CD4-positive, alpha-beta memory T cell (primary cell): Measurements from ENCODE around the gene CDK2AP2. TPM values are rescaled to one million over a fixed set of nuclear protein-coding genes. Genes with fewer than 3 reads are reported as not detected.
A peak's percentile ranks its signal among the peaks of the same experiment; 100 is the strongest.

Experiments
- CTCF ChIA-PET: fragments of 350-600 bp; sonication (Branson Sonifier 250); formaldehyde crosslinking; loops from one replicate; lab custom pipeline; 2021; ENCODE audit warnings: inconsistent platforms; ENCODE audit not compliant: partially characterized antibody; lab: Charles Lee
- POLR2A ChIA-PET: fragments of 350-600 bp; sonication (Branson Sonifier 250); formaldehyde crosslinking; loops from one replicate; lab custom pipeline; 2021; ENCODE audit not compliant: partially characterized antibody; lab: Charles Lee
- DNase-seq, 5 donors: peaks; one replicate each; pipeline versions ENCODE4 v3.0.0 to v3.0.0-alpha.2; 2020 to 2022; ENCODE audit warnings: mixed read lengths in 1 of 5
- H3K27ac ChIP-seq: one replicate; pipeline ENCODE4 v1.7.0; 2013; ENCODE audit warnings: low read depth, low read length
- H3K27me3 ChIP-seq: 2 replicates; pipeline ENCODE4 v1.7.0; 2013; ENCODE audit warnings: mild to moderate bottlenecking, low read length, moderate library complexity; ENCODE audit not compliant: insufficient read depth
- H3K36me3 ChIP-seq: 2 replicates; pipeline ENCODE4 v1.7.0; 2013; ENCODE audit warnings: mild to moderate bottlenecking, low read length, moderate library complexity; ENCODE audit not compliant: insufficient read depth
- H3K4me1 ChIP-seq: 2 replicates; pipeline ENCODE4 v1.7.0; 2013; ENCODE audit warnings: mild to moderate bottlenecking, low read length, moderate library complexity; ENCODE audit not compliant: insufficient read depth
- H3K4me3 ChIP-seq, 2 donors: one replicate each; pipeline ENCODE4 v1.7.0; 2013; ENCODE audit warnings: low read length in 2 of 2, mild to moderate bottlenecking in 1 of 2
- H3K9me3 ChIP-seq, 2 donors: one replicate each; pipeline ENCODE4 v1.7.0; 2013; ENCODE audit warnings: low read length in 2 of 2, control low read depth in 1 of 2; ENCODE audit not compliant: control insufficient read depth in 1 of 2
- H3K27ac Mint-ChIP-seq, 7 donors: one replicate each; pipeline ENCODE4 v1.8.0; 2020 to 2021; ENCODE audit warnings: mixed read lengths in 7 of 7, mild to moderate bottlenecking in 6 of 7, inconsistent platforms in 3 of 7, moderate library complexity in 3 of 7
- H3K27me3 Mint-ChIP-seq, 2 donors: one replicate each; pipeline ENCODE4 v1.8.0; 2020 to 2021; ENCODE audit warnings: mixed read lengths in 2 of 2
- H3K36me3 Mint-ChIP-seq, 2 donors: one replicate each; pipeline ENCODE4 v1.8.0; 2020 to 2021; ENCODE audit warnings: mixed read lengths in 2 of 2, inconsistent platforms in 1 of 2, mild to moderate bottlenecking in 1 of 2
- H3K4me1 Mint-ChIP-seq, 4 donors: one replicate each; pipeline ENCODE4 v1.8.0; 2020 to 2021; ENCODE audit warnings: mixed read lengths in 4 of 4, mild to moderate bottlenecking in 1 of 4
- H3K4me3 Mint-ChIP-seq, 8 donors: one replicate each; pipeline ENCODE4 v1.8.0; 2020 to 2021; ENCODE audit warnings: mixed read lengths in 8 of 8, mild to moderate bottlenecking in 7 of 8, moderate library complexity in 6 of 8, inconsistent platforms in 3 of 8
- H3K9me3 Mint-ChIP-seq, 8 donors: one replicate each; pipeline ENCODE4 v1.8.0; 2020 to 2021; ENCODE audit warnings: mixed read lengths in 8 of 8, mild to moderate bottlenecking in 5 of 8, inconsistent platforms in 3 of 8, moderate library complexity in 1 of 8
- intact Hi-C: fragments of 100-400 bp; cut with micrococcal nuclease; formaldehyde crosslinking; loops from one replicate; pipeline ENCODE4 v1.15.1; 2023
- polyA plus RNA-seq, 2 donors: library from polyadenylated mRNA; unstranded; fragments of 300-500 nt; fragmentation: Illumina TruSeq; gene quantifications; one replicate each; pipeline ENCODE4 v1.2.3, GENCODE V29; 2021
- total RNA-seq, 2 experiments: library from RNA; stranded (reverse); gene quantifications; one replicate each; pipeline ENCODE4 v1.2.3, GENCODE V29; 2021

CDK2AP2 gene
- total and polyA plus RNA-seq, 4 experiments from 2014 or later: 83.3 to 152 (median 85.9) TPM

DNA sequence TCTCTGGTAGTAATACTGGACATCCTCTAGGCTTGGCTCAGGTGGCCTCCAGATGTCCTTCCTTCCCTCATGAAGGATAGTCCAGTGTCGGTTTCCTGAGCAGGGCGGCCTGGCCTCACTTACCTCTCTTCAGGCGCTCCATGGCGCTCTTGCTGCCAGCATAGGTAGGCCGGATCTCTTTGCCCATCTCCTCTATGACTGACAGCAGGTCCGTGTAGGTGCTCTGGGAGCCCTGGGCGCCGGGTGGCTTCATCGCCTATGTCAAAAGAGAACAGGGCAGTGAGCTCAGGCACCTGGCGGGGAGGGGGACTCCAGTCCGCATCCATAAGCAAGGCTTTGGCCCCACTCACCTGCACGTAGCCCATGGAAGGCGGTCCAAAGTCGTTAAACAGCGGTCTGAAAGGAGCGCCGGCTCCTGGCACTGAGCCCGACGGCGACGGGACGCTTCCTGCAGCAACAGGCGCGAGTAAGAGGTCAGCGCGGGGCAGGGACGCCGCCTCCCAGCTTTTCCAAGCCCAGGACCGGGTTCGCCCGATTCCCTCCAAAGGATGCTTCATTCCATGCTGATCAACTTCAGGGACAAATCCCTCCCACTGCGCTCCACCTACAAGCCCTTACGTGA lies 609 bp downstream of the CDK2AP2 start:
- intact Hi-C loops: loop anchor here (2.0 to 5.0 kb wide), 2 partner anchors 69 to 230 kb away; no protein-coding TSS in a partner anchor
- POLR2A ChIA-PET: interaction anchor here (0.8 to 2.1 kb wide), 18 partner anchors 23 to 156 kb away, joined by 3 to 26 read pairs (median 4); partner anchors contain the start of genes AIP, POLD4, PPP1CA and PTPRCAP
- Mint-ChIP-seq H3K27ac (peak overlapping the region; percentile 83 to 99 (median 97)), H3K4me1 (peaks cover 23 to 59% (median 38%) of the 10 kb centered on the region in 4 donors), H3K4me3 (peak overlapping the region; percentile 88 to 98 (median 90)), H3K36me3 (peaks cover 0 to 28% of the 10 kb centered on the region in 2 donors), H3K27me3 (peaks cover 1 to 2% of the 10 kb centered on the region in 2 donors), H3K9me3 (peaks cover 0 to 2% (median 0%) of the 10 kb centered on the region in 8 donors)
- Histone ChIP-seq H3K27me3 (no peaks in the 10 kb centered on the region), H3K4me3 (peak overlapping the region; percentile 77 to 79), H3K9me3 (no peaks in the 10 kb centered on the region), H3K4me1 (peaks cover 48% of the 10 kb centered on the region), H3K36me3 (peaks cover 11% of the 10 kb centered on the region), H3K27ac (peak overlapping the region; percentile 93)
- CTCF ChIA-PET: no interaction called here
- DNase-seq: no peak

DNA sequence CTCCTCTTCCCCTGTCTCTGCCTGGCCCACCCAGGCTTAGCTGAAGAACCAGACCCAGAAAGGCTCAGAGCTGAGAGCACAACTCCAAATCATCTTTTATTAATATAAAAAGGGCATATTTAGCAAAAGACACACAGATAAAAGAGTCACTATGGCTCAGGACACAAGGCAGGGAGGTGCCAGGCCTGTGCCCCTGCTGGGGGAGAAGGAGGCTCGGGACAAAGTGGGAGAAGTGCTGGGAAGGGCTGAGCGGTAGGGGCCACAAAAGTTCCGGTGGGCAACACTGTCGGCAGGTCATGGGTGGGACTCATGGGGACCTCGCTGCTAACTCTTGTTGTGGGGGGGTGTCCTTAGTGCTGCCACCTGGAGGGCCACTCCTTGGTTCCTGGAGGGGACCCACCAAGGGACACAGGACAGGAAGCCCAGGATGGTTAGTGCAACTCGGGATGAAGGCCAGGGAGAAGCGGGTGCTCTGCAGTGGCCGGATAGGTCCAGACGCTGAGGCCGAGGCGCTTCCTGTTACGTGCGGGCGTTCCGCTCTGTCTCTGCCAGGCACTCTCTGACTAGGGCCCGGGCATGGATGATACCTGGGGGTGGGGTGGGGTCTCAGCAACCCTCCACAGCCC lies 1.4 kb downstream of the CDK2AP2 start:
- POLR2A ChIA-PET: interaction anchor here (0.6 to 8.7 kb wide), 21 partner anchors 21 to 155 kb away, joined by 3 to 124 read pairs (median 8); partner anchors contain the start of genes AIP, POLD4, PPP1CA and PTPRCAP
- peak in 1 of 5 donors; percentile 44 for DNase-seq
- Mint-ChIP-seq H3K27me3 (peaks cover 1 to 2% of the 10 kb centered on the region in 2 donors), H3K4me1 (peaks cover 23 to 59% (median 38%) of the 10 kb centered on the region in 4 donors), H3K27ac (peak overlapping the region; percentile 96 to 99 (median 97)), H3K4me3 (peak overlapping the region; percentile 89 to 98 (median 92)), H3K36me3 (peaks cover 0 to 28% of the 10 kb centered on the region in 2 donors), H3K9me3 (peaks cover 0 to 2% (median 0%) of the 10 kb centered on the region in 8 donors)
- H3K4me3 ChIP-seq: peak overlapping the region in 1 of 2 donors; percentile 79
- no peaks in the 10 kb centered on the region for H3K27me3 ChIP-seq
- CTCF ChIA-PET: interaction anchor here (0.6 to 2.8 kb wide), 8 partner anchors 35 to 155 kb away, joined by 3 to 9 read pairs (median 4); partner anchors contain the start of genes POLD4 and PPP1CA
- no peaks in the 10 kb centered on the region for H3K9me3 ChIP-seq
- peaks cover 18% of the 10 kb centered on the region for H3K36me3 ChIP-seq
- H3K4me1 ChIP-seq: peaks cover 48% of the 10 kb centered on the region
- intact Hi-C loops: loop anchor here (1.0 to 5.0 kb wide), 7 partner anchors 22 to 229 kb away; partner anchors contain the start of genes RPS6KB2 and TMEM134
- peak overlapping the region; percentile 93 for H3K27ac ChIP-seq

DNA sequence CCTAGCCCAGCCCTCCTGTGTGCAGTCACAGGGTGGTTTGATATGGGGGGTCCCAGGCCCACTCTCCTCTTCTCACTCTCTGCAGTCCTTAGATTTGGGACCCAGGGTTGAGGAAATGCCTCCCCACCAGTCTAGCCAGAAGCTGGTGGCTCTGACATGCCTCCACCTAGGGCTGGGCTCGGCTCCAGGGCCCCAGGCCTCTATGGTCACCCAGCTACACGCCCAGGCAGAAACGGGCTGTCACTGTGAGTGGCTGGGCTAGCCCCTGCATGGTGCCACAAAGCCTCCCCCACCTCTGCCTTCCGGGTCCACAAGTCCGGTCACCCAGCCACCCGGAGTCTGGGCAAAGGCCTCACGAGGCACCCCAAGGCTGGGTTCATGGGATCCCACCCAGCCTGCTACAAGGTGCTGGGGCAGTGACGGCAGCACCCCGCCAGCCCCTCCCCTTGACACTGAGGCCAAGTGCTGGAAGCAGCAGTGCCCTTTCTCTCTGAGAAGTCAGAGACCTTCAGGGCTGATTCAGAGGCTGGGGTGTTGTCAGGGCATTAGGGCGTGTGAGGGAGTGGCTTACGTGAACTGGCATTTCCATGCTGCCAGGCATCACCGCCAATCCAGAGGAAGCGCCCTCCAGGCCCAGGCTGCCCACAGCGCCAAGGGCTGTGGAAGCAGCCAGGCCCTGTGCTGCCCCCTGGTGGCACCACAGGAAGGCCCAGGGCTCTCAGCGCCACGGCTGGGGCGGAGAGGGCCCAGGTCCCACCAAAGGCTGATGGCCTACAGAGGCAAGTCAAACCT lies 2.2 kb downstream of the CDK2AP2 start:
- Mint-ChIP-seq H3K4me3 (peak overlapping the region; percentile 89 to 98 (median 92)), H3K9me3 (peaks cover 0 to 2% (median 0%) of the 10 kb centered on the region in 8 donors), H3K36me3 (peaks cover 5 to 34% of the 10 kb centered on the region in 2 donors), H3K27ac (peak overlapping the region; percentile 96 to 99 (median 97)), H3K4me1 (peaks cover 28 to 66% (median 43%) of the 10 kb centered on the region in 4 donors), H3K27me3 (peaks cover 0 to 1% of the 10 kb centered on the region in 2 donors)
- Histone ChIP-seq H3K4me3 (peak overlapping the region; percentile 49 to 79), H3K9me3 (no peaks in the 10 kb centered on the region), H3K27me3 (no peaks in the 10 kb centered on the region), H3K27ac (peak overlapping the region; percentile 93), H3K36me3 (peaks cover 24% of the 10 kb centered on the region), H3K4me1 (peaks cover 52% of the 10 kb centered on the region)
- POLR2A ChIA-PET: interaction anchor here (0.6 to 8.7 kb wide), 20 partner anchors 14 to 160 kb away, joined by 3 to 124 read pairs (median 7); partner anchors contain the start of genes AIP, CLCF1, POLD4 and PPP1CA
- CTCF ChIA-PET: interaction anchor here (0.6 to 2.8 kb wide), 9 partner anchors 14 to 154 kb away, joined by 3 to 9 read pairs (median 4); partner anchors contain the start of genes POLD4, PPP1CA and TBC1D10C
- DNase-seq: peak; percentile 88 to 98 (median 89)
- intact Hi-C loops: loop anchor here (1.0 to 5.0 kb wide), 7 partner anchors 22 to 228 kb away; partner anchors contain the start of genes RPS6KB2 and TMEM134

DNA sequence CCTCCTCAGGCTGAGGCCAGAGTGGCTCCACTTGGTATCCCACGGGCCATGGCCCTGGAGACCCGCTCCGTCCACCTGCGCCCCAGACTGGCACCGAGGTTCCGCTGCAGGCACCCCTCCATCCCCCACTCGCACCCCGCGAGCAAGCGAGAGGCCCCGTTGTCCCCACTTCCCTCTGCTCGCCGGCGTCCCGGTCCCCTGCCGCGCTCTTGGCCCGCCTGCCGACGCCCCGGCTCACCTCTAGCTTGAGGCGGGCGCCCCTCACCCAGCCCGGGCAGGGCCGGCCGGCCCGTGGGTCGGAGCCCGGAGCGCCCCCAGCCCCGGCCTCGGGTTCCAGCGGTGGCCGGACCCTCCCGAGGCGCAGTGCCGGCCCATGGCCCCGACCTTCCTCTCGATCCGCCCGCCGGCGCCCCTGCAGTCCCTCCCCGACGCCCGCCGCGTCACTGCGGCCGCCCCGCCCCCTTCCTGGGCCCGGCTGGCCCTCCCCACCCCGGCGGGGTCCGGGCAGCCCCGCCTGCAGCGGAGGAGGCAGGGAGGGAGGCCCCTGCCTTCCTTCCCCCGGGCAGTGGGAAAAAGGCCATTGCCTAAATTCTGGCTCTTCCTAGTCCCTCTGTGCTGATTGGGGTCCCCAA lies 2.9 kb downstream of the CDK2AP2 start, which contains the start of gene PITPNM1:
PITPNM1 (minus strand) TSS at position 414 of the 632 bp plus-strand sequence. CDS start 1,183 bp downstream, outside the sequence.
- Histone ChIP-seq H3K4me3 (peak within 1 kb of the TSS; percentile 52 to 79), H3K9me3 (no peaks in the 10 kb centered on the region), H3K27ac (peak within 1 kb of the TSS; percentile 93), H3K27me3 (no peaks in the 10 kb centered on the region), H3K4me1 (peaks cover 59% of the 10 kb centered on the region), H3K36me3 (peaks cover 31% of the 10 kb centered on the region)
- peaks cover 31 to 71% (median 47%) of the 10 kb centered on the region in 4 donors for H3K4me1 Mint-ChIP-seq
- ChIA-PET CTCF (interaction anchor here (0.7 to 2.8 kb wide), 7 partner anchors 13 to 153 kb away, joined by 3 to 9 read pairs (median 5); partner anchors contain the start of genes PPP1CA and TBC1D10C), POLR2A (interaction anchor here (1.0 to 8.7 kb wide), 20 partner anchors 13 to 160 kb away, joined by 3 to 124 read pairs (median 7); partner anchors contain the start of genes AIP, CLCF1, POLD4 and PPP1CA)
- intact Hi-C loops: loop anchor here (5.0 kb wide), 1 partner anchor 228 kb away; no protein-coding TSS in a partner anchor
- peaks cover 0 to 1% of the 10 kb centered on the region in 2 donors for H3K27me3 Mint-ChIP-seq
- peak within 1 kb of the TSS; percentile 91 to 98 (median 92) for H3K4me3 Mint-ChIP-seq
- DNase-seq: peak; percentile 62 to 78 (median 65)
- peaks cover 0 to 2% (median 0%) of the 10 kb centered on the region in 8 donors for H3K9me3 Mint-ChIP-seq
- H3K36me3 Mint-ChIP-seq: peaks cover 9 to 38% of the 10 kb centered on the region in 2 donors
- peak within 1 kb of the TSS; percentile 96 to 99 (median 97) for H3K27ac Mint-ChIP-seq

DNA sequence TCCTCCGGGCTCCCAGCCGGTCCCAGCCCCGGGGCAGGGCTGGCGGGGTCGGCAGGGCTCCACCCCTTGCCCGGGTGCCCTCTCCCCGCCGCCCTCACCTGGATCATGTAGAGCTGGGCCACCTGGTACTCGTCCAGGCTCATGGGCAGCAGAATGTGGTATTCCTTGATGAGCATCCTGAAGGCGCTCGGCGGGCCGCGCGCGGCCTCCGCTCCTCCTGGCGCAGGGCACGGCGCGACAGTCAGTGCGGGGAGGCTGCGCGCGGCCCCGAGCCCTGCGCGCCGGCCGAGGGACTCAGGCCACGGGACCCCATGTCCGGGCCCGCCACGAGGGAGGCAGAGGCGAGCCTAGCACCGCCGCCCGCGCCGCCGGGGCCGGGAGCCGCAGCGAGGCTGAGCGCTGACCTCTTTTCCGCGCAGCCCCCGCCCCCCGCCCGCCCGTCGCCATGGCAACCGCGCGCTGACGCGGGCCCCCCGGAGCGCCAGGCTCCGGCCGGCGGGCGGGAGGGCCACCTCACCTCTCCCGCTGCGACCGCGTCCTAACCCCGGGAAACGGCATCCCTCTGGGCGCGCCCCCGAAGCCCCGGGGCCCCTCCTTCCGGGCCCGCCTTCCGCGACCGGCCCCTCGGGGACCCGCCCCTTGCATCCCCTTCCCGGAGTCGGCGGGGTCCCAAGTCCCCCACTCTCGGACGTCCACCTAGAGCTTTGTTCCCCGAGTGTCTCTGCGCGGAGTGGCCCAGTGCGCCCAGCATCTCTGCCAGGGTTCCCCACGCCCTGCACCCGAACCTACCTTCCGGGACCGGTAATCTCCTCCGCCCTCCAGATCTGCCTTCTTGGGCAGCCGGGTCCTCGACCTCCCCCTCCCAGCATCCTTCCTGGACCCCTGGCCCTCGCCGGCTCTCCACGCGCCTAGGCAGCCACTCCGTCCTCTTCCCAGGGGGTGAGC lies 3.7 kb downstream of the CDK2AP2 start:
- CTCF ChIA-PET: interaction anchor here (0.9 to 2.8 kb wide), 3 partner anchors 18 to 153 kb away, joined by 4 to 9 read pairs (median 7); partner anchors contain the start of gene PPP1CA
- Mint-ChIP-seq H3K27me3 (no peaks in the 10 kb centered on the region), H3K36me3 (peaks cover 12 to 41% of the 10 kb centered on the region in 2 donors), H3K4me3 (peak overlapping the region; percentile 91 to 95 (median 92)), H3K27ac (peak overlapping the region; percentile 90 to 99 (median 93)), H3K9me3 (peaks cover 0 to 2% (median 0%) of the 10 kb centered on the region in 8 donors), H3K4me1 (peaks cover 33 to 69% (median 46%) of the 10 kb centered on the region in 4 donors)
- peak overlapping the region; percentile 93 for H3K27ac ChIP-seq
- H3K4me1 ChIP-seq: peaks cover 60% of the 10 kb centered on the region
- H3K4me3 ChIP-seq: peak overlapping the region; percentile 52 to 79
- peak in 4 of 5 donors; percentile 29 to 58 (median 35) for DNase-seq
- POLR2A ChIA-PET: interaction anchor here (0.6 to 8.7 kb wide), 16 partner anchors 12 to 151 kb away, joined by 3 to 124 read pairs (median 8); partner anchors contain the start of genes AIP, POLD4, PPP1CA and PTPRCAP
- H3K36me3 ChIP-seq: peaks cover 37% of the 10 kb centered on the region
- no peaks in the 10 kb centered on the region for H3K9me3 ChIP-seq
- intact Hi-C loops: no loop called here
- H3K27me3 ChIP-seq: no peaks in the 10 kb centered on the region
